Endothelial cell of umbilical vein (primary cell): ENCODE measurements around the gene CP. TPM values are rescaled to one million over a fixed set of nuclear protein-coding genes. Genes with fewer than 3 reads are reported as not detected.
"Not testable (repeated sequence)": the region's sequence is repeated elsewhere in the genome, so short reads cannot be mapped to it uniquely, and the experiment has no call there.

Experiments used
- BruUV-seq: library from RNA; stranded (reverse); fragments of 400-500 nt; replicated peaks from 2 replicates; lab custom pipeline; 2021; lab: Mats Ljungman, UMichigan
- CTCF ChIA-PET: fragments of 300-600, 350-600 bp; sonication (Branson Sonifier 250); formaldehyde crosslinking; loops from one replicate; lab custom pipeline; 2021; ENCODE audit warnings: antibody characterized with exemption, inconsistent platforms; lab: Charles Lee
- POLR2A ChIA-PET: fragments of 300-600, 350-600 bp; sonication (Branson Sonifier 250); formaldehyde crosslinking; loops from one replicate; lab custom pipeline; 2021; ENCODE audit warnings: antibody characterized with exemption, inconsistent platforms; lab: Charles Lee
- DNase-seq: peaks from one replicate; pipeline ENCODE4 v3.0.0-alpha.2; 2011; ENCODE audit warnings: low read depth, low spot score
- FAIRE-seq: peaks from 2 replicates; lab custom pipeline; 2011; peaks lifted over from hg19 to GRCh38; lab: Jason Lieb, UNC
- H2AFZ ChIP-seq: 2 replicates; pipeline ENCODE4 v1.6.0; 2012; ENCODE audit warnings: low read depth, low read length, control low read depth, inconsistent platforms
- H3K27ac ChIP-seq: 2 replicates; pipeline ENCODE4 v1.5.1; 2011; ENCODE audit warnings: low read depth, mild to moderate bottlenecking, control low read depth, low read length, moderate library complexity; ENCODE audit not compliant: insufficient read depth
- H3K27me3 ChIP-seq, 2 experiments: 2 replicates each; pipeline versions ENCODE4 v1.6.0 to v1.6.1; 2011; ENCODE audit warnings: low read length in 2 of 2, mixed read lengths in 1 of 2; ENCODE audit not compliant: control insufficient read depth in 2 of 2, insufficient read depth in 2 of 2
- H3K36me3 ChIP-seq, 2 experiments: 2 replicates in 1 of 2; 3 replicates in 1 of 2; pipeline ENCODE4 v1.5.1; 2011; ENCODE audit warnings: low read length in 2 of 2, mild to moderate bottlenecking in 1 of 2, moderate library complexity in 1 of 2; ENCODE audit not compliant: control insufficient read depth in 2 of 2, insufficient read depth in 2 of 2; ENCODE audit errors: extremely low read depth in 1 of 2
- H3K4me1 ChIP-seq: 3 replicates; pipeline ENCODE4 v1.5.1; 2011; ENCODE audit warnings: mild to moderate bottlenecking, low read length; ENCODE audit not compliant: control insufficient read depth, insufficient read depth; ENCODE audit errors: extremely low read depth
- H3K4me2 ChIP-seq: 2 replicates; pipeline ENCODE4 v1.6.1; 2011; ENCODE audit warnings: low read length, control low read depth, mixed read lengths; ENCODE audit not compliant: insufficient read depth
- H3K4me3 ChIP-seq, 3 experiments: fragments of 200-600 bp in 1 of 3; sonication (generic), shearing (Covaris generic) in 1 of 3; replicated peaks in 1 of 3; 2 replicates each; pipeline ENCODE4 v1.5.1; 2011 to 2016; ENCODE audit warnings: control low read depth in 3 of 3, low read length in 3 of 3, mild to moderate bottlenecking in 2 of 3, inconsistent platforms in 1 of 3, low read depth in 1 of 3, moderate library complexity in 1 of 3; ENCODE audit not compliant: insufficient read depth in 1 of 3
- H3K79me2 ChIP-seq: 2 replicates; pipeline ENCODE4 v1.6.0; 2012; ENCODE audit warnings: low read length, inconsistent platforms; ENCODE audit not compliant: control insufficient read depth, insufficient read depth
- H3K9ac ChIP-seq: replicated peaks from 2 replicates; pipeline ENCODE3; 2011; ENCODE audit warnings: low read length, control low read depth; ENCODE audit not compliant: insufficient read depth; ENCODE audit errors: extremely low read depth
- H3K9me1 ChIP-seq: replicated peaks from 3 replicates; pipeline ENCODE4 v1.6.0; 2011; ENCODE audit warnings: mild to moderate bottlenecking, low read length; ENCODE audit not compliant: control insufficient read depth, insufficient read depth; ENCODE audit errors: extremely low read depth
- H3K9me3 ChIP-seq: replicated peaks from 2 replicates; pipeline ENCODE4 v1.5.1; 2012; ENCODE audit warnings: low read length, inconsistent platforms; ENCODE audit not compliant: control insufficient read depth, insufficient read depth
- H4K20me1 ChIP-seq: replicated peaks from 2 replicates; pipeline ENCODE3; 2011; ENCODE audit warnings: mild to moderate bottlenecking, low read length; ENCODE audit not compliant: control insufficient read depth, insufficient read depth; ENCODE audit errors: extremely low read depth
- EZH2 ChIP-seq: IDR thresholded peaks from 2 replicates; pipeline ENCODE4 v1.6.1; 2012; ENCODE audit warnings: borderline replicate concordance, low read depth, mild to moderate bottlenecking, moderate library complexity, low read length, inconsistent platforms; ENCODE audit not compliant: severe bottlenecking
- FOS ChIP-seq: IDR thresholded peaks from 2 replicates; pipeline ENCODE4 v1.6.1; 2011; ENCODE audit warnings: mild to moderate bottlenecking, low read length, moderate library complexity, borderline replicate concordance; ENCODE audit not compliant: insufficient read depth
- GATA2 ChIP-seq: IDR thresholded peaks from 2 replicates; pipeline ENCODE4 v1.7.0; 2011; ENCODE audit warnings: low read depth, mild to moderate bottlenecking, moderate library complexity, mixed read lengths, low read length; ENCODE audit not compliant: insufficient read length, insufficient read depth
- JUN ChIP-seq: IDR thresholded peaks from 2 replicates; pipeline ENCODE4 v1.6.1; 2011; ENCODE audit warnings: borderline replicate concordance, low read depth; ENCODE audit not compliant: insufficient read length, insufficient read depth
- MAX ChIP-seq: IDR thresholded peaks from 2 replicates; pipeline ENCODE4 v1.6.1; 2011; ENCODE audit not compliant: insufficient read depth, insufficient read length
- MYC ChIP-seq: IDR thresholded peaks from one replicate; pipeline ENCODE4 v1.6.1; 2011; ENCODE audit warnings: mild to moderate bottlenecking, low read depth, low read length
- POLR2A ChIP-seq: IDR thresholded peaks from 2 replicates; pipeline ENCODE4 v1.6.1; 2012; ENCODE audit warnings: low read depth, mild to moderate bottlenecking, control low read depth, low read length
- POLR2AphosphoS5 ChIP-seq: IDR thresholded peaks from 2 replicates; pipeline ENCODE4 v1.6.1; 2012; ENCODE audit warnings: low read depth, mild to moderate bottlenecking, control low read depth, low read length, moderate library complexity; ENCODE audit not compliant: insufficient read depth
- dilution Hi-C: fragments of 300-500 bp; cut with MboI; formaldehyde crosslinking; loops from one replicate; pipeline ENCODE4 v1.15.0; 2019; ENCODE audit warnings: low sequenced_read_pairs; ENCODE audit not compliant: extremely low pct_ligation_motif_present
- intact Hi-C: fragments of 100-400 bp; cut with micrococcal nuclease; formaldehyde crosslinking; loops from one replicate; pipeline ENCODE4 v1.10.0; 2022
- polyA plus RNA-seq, 4 experiments: library from polyadenylated mRNA; depleted of rRNA in 3 of 4; stranded (reverse) in 3 of 4; unstranded in 1 of 4; fragments of >200 nt; gene quantifications; 2 replicates each; pipeline versions ENCODE4 v1.2.1 to v1.2.3, GENCODE V29; 2011 to 2012; ENCODE audit warnings: missing spikeins in 1 of 4
- total RNA-seq: library from RNA; stranded (reverse); gene quantifications from 2 replicates; pipeline ENCODE4 v1.2.3, GENCODE V29; 2021
- TF ChIP-seq, protein P1 (sequence below), 2 donors: IDR thresholded peaks; 1 replicate in 1 of 2; 2 replicates in 1 of 2; pipeline ENCODE4 v1.5.1; 2011; ENCODE audit warnings: low read length in 2 of 2, mild to moderate bottlenecking in 2 of 2, moderate library complexity in 2 of 2, control low read depth in 1 of 2, inconsistent platforms in 1 of 2, low read depth in 1 of 2; ENCODE audit not compliant: insufficient read depth in 1 of 2; ENCODE audit errors: extremely low read depth in 1 of 2

CP gene
- total and polyA plus RNA-seq, 2 donors (not counting 3 experiments of a cell fraction or from before 2014, with no cell fraction given), result not detected

DNA sequence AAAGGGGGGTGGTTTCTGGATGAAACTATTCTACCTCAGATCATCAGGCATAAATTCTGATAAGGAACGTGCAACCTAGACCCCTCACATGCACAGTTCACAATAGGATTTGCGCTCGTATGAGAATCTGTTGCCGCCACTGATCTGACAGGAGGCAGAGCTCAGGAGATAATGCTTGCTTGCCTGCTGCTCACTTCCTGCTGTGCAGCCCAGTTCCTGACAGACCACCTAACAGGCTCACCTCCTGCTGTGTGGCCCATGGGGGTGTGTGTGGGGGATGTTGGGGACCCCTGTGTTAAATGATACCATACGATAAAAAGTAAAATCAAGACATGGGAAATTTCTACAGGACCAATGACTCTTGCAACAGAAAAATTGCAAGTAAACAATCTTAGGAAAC, 24.0 kb downstream of the CP start:
- no peaks in the 10 kb centered on the region for H3K9me3 ChIP-seq
- no peak overlapping the region for H2AFZ ChIP-seq
- no peaks in the 10 kb centered on the region for H3K79me2 ChIP-seq
- intact Hi-C loops (no loop called here), dilution Hi-C loops (no loop called here)
- FAIRE-seq, result no peak
- H3K4me1 ChIP-seq, result peaks cover 8% of the 10 kb centered on the region
- no peaks in the 10 kb centered on the region for H3K9me1 ChIP-seq
- BruUV-seq, result no TSS peak
- ChIA-PET POLR2A (no interaction called here), CTCF (no interaction called here)
- DNase-seq, result no peak
- no peak overlapping the region for H3K9ac ChIP-seq
- H3K27ac ChIP-seq, result no peak overlapping the region
- no peak overlapping the region for H3K4me3 ChIP-seq
- no peaks in the 10 kb centered on the region for H4K20me1 ChIP-seq
- no peaks in the 10 kb centered on the region for H3K36me3 ChIP-seq
- peaks cover 0 to 2% of the 10 kb centered on the region in 2 experiments for H3K27me3 ChIP-seq
- no peak overlapping the region for H3K4me2 ChIP-seq
- no peak for TF ChIP-seq POLR2AphosphoS5
- no peak for TF ChIP-seq MAX
- TF ChIP-seq EZH2, result no peak
- no peak for TF ChIP-seq FOS
- no peak for TF ChIP-seq GATA2
- TF ChIP-seq, protein P1, sequence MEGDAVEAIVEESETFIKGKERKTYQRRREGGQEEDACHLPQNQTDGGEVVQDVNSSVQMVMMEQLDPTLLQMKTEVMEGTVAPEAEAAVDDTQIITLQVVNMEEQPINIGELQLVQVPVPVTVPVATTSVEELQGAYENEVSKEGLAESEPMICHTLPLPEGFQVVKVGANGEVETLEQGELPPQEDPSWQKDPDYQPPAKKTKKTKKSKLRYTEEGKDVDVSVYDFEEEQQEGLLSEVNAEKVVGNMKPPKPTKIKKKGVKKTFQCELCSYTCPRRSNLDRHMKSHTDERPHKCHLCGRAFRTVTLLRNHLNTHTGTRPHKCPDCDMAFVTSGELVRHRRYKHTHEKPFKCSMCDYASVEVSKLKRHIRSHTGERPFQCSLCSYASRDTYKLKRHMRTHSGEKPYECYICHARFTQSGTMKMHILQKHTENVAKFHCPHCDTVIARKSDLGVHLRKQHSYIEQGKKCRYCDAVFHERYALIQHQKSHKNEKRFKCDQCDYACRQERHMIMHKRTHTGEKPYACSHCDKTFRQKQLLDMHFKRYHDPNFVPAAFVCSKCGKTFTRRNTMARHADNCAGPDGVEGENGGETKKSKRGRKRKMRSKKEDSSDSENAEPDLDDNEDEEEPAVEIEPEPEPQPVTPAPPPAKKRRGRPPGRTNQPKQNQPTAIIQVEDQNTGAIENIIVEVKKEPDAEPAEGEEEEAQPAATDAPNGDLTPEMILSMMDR (IDR thresholded peaks at IDR 0.05; ENCODE audit: extremely low read depth in 1 of 2, insufficient read depth in 1 of 2, low read depth in 1 of 2, low read length in 2 of 2), result no peak
- no peak for TF ChIP-seq MYC
- no peak for TF ChIP-seq JUN
- no peak for TF ChIP-seq POLR2A

GRCh38 chr3:149196805-149197592, 24.6 kb downstream of the CP start:
- H3K9ac ChIP-seq, FAIRE-seq, H3K79me2 ChIP-seq, H3K27me3 ChIP-seq, DNase-seq, H4K20me1 ChIP-seq, H3K4me3 ChIP-seq, H3K9me3 ChIP-seq, H2AFZ ChIP-seq, H3K27ac ChIP-seq, H3K36me3 ChIP-seq, dilution Hi-C loops, H3K4me1 ChIP-seq, CTCF ChIA-PET, H3K4me2 ChIP-seq, H3K9me1 ChIP-seq, POLR2A ChIA-PET, BruUV-seq, intact Hi-C loops: not testable (repeated sequence)
